Heart right ventricle (tissue), 16 donors: ENCODE measurements around the gene ITGAL. TPM values are rescaled to one million over a fixed set of nuclear protein-coding genes. Genes with fewer than 3 reads are reported as not detected.

Experiments
- ATAC-seq, 8 donors: fragments of 200-7000 bp; cut with Tn5 transposase; one replicate each; pipeline ENCODE4 v1.9.1; 2020; ENCODE audit warnings: mild to moderate bottlenecking in 8 of 8, moderate library complexity in 8 of 8, moderate number of reproducible peaks in 1 of 8
- DNase-seq, 2 donors: peaks; one replicate each; pipeline ENCODE4 v3.0.0-alpha.2; 2020
- H3K27ac ChIP-seq, 10 donors: fragments of 200-600 bp; sonication (generic) in 2 of 10; one replicate each; pipeline versions ENCODE4 v1.5.0 to v1.8.0; 2020 to 2022; ENCODE audit warnings: mild to moderate bottlenecking in 3 of 10
- H3K27me3 ChIP-seq, 7 donors: fragments of 200-600 bp; one replicate each; pipeline ENCODE4 v1.8.0; 2021 to 2022; ENCODE audit warnings: mild to moderate bottlenecking in 2 of 7
- H3K36me3 ChIP-seq, 9 donors: fragments of 200-600 bp; sonication (generic) in 1 of 9; one replicate each; pipeline versions ENCODE4 v1.5.0 to v1.8.0; 2020 to 2022; ENCODE audit warnings: mild to moderate bottlenecking in 2 of 9
- H3K4me1 ChIP-seq, 9 donors: fragments of 200-600 bp; sonication (generic) in 1 of 9; one replicate each; pipeline versions ENCODE4 v1.5.0 to v1.8.0; 2020 to 2022; ENCODE audit warnings: mild to moderate bottlenecking in 4 of 9
- H3K4me3 ChIP-seq, 10 donors: fragments of 200-600 bp; sonication (generic) in 2 of 10; one replicate each; pipeline versions ENCODE4 v1.5.0 to v1.8.0; 2020 to 2022; ENCODE audit warnings: mild to moderate bottlenecking in 7 of 10, moderate library complexity in 2 of 10
- H3K9me3 ChIP-seq, 11 donors: fragments of 200-600 bp in 10 of 11; sonication (generic) in 2 of 11; one replicate each; pipeline versions ENCODE4 v1.5.0 to v1.8.0; 2013 to 2022; ENCODE audit warnings: mild to moderate bottlenecking in 2 of 11, control low read depth in 1 of 11, moderate library complexity in 1 of 11
- CTCF ChIP-seq, 9 donors: fragments of 200-600 bp; sonication (generic) in 2 of 9; IDR thresholded peaks; one replicate each; pipeline versions ENCODE4 v1.5.0 to v1.8.0; 2021 to 2022; ENCODE audit warnings: antibody characterized with exemption in 9 of 9, mild to moderate bottlenecking in 5 of 9, moderate library complexity in 1 of 9
- WGBS, 2 donors: extraction: QIAGEN DNeasy Blood & Tissue Kit; methylation state at CpG; one replicate each; pipeline ENCODE4 v1.1.7; 2013; ENCODE audit warnings: inconsistent platforms in 1 of 2; 5-methylcytosine and 5-hydroxymethylcytosine counted together
- intact Hi-C, 10 donors: fragments of 100-400 bp; cut with DNase I; formaldehyde crosslinking; loops; one replicate each; pipeline versions ENCODE4 v1.11.1 to v1.14.2; 2022
- polyA plus RNA-seq, 2 donors: library from polyadenylated mRNA; stranded (reverse); fragments of 200-250 nt; gene quantifications; one replicate each; pipeline ENCODE4 v1.2.3, GENCODE V29; 2013
- total RNA-seq, 10 donors: library from RNA; stranded (reverse); fragmentation: NEBNext Ultra II Directional in 3 of 10; extraction: Animal tissue kit (Norgen Biotek cat#: 25700) in 3 of 10; gene quantifications; one replicate each; pipeline versions ENCODE4 v1.2.1 to v1.2.4, GENCODE V29; 2021 to 2023
- donor health status: Arrhythmogenic right ventricular cardiomyopathy.
- donor health status: ischemic (EF 13 %, LVEDD 7.1; RV severe dilation, severe dysfunction).
- donor health status: healthy with polysubstance abuse.
- donor health status: DM: no; HTN: yes; CAD: no.
- donor health status: DM: no; HTN: no; CAD: no.
- donor health status: ischemic (EF 25% LVEDD 6.9; RV normal size, moderate dysfunction).
- donor health status: ischemic (EF 25% LVEDD 5.7; RV mildly dilated, moderate dysfunction).
- donor health status: healthy.
- donor health status: DM: yes; HTN: yes; CAD: no.
- donor health status: Ischemic cardiomyopathy.
- donor health status: ischemic (EF 35%, LVEDD 5.7; RV mildly dilated, moderate dysfunction).
- donor health status: nonischemic (EF 11% LVEDD 7.7; RV severe dilation, severe dysfunction).
- donor health status: DM: yes; HTN: yes; CAD: no.
- donor health status: PGD.
- donor health status: ischemic (EF 29% LVEDD 5.4; RV normal size, mild dysfunction).
- donor health status: nonischemic (EF 23%, LVEDD 6.1; RV moderate dilation, normal function).

Gene ITGAL
- total and polyA plus RNA-seq, 12 donors = 0.52 to 18.2 (median 1.6) TPM

- peak in 2 of 8 donors; percentile 2 to 18 for ATAC-seq
- no peak for TF ChIP-seq CTCF (IDR thresholded peaks at IDR 0.05)
- peak overlapping the region; percentile 78 to 98 (median 96) for H3K27ac ChIP-seq
- no peaks in the 10 kb centered on the region for H3K9me3 ChIP-seq
- WGBS, 2 donors = 18 to 22% methylated on average over 29 of the region's 29 CpGs
- DNase-seq = no peak
- intact Hi-C loops = loop anchor here in 8 of 10 donors (2.0 to 10.0 kb wide), 9 partner anchors 23 to 469 kb away; partner anchors contain the start of genes ZNF785 (in 4 of the 8), ZNF688 (in 2 of the 8), ZNF764 (in 2 of the 8) and ALDOA (in 1 of the 8)
- peak overlapping the region; percentile 71 to 94 (median 80) for H3K4me3 ChIP-seq
- H3K36me3 ChIP-seq = peaks cover 0 to 34% (median 18%) of the 10 kb centered on the region in 9 donors
- H3K27me3 ChIP-seq = no peaks in the 10 kb centered on the region
- peaks cover 0 to 38% (median 26%) of the 10 kb centered on the region in 9 donors for H3K4me1 ChIP-seq
Measured at GRCh38 chr16:30533748-30534367, 61.3 kb downstream of the ITGAL start.

- peak within 1 kb of the TSS; percentile 78 to 98 (median 96) for H3K27ac ChIP-seq
- H3K4me3 ChIP-seq = peak within 1 kb of the TSS; percentile 71 to 94 (median 80)
- peak in 2 of 9 donors; percentile 3 to 26 for TF ChIP-seq CTCF (IDR thresholded peaks at IDR 0.05)
- H3K4me1 ChIP-seq = peaks cover 0 to 39% (median 30%) of the 10 kb centered on the region in 9 donors
- intact Hi-C loops = loop anchor here in 9 of 10 donors (1.0 to 10.0 kb wide), 10 partner anchors 22 to 470 kb away; partner anchors contain the start of genes ZNF764 (in 6 of the 9), ZNF785 (in 4 of the 9), ZNF688 (in 2 of the 9) and ALDOA (in 1 of the 9)
- DNase-seq = peak; percentile 94
- H3K36me3 ChIP-seq = peaks cover 0 to 34% (median 18%) of the 10 kb centered on the region in 9 donors
- H3K27me3 ChIP-seq = no peaks in the 10 kb centered on the region
- no peaks in the 10 kb centered on the region for H3K9me3 ChIP-seq
- peak; percentile 85 to 96 (median 94) for ATAC-seq
- WGBS, 2 donors = 1% methylated on average over 70 of the region's 70 CpGs
Measured at GRCh38 chr16:30534368-30535105, 62.0 kb downstream of the ITGAL start, which contains the start of gene ZNF747. ZNF747 (minus strand) TSS chr16:30534858; CDS start chr16:30534679, 179 bp downstream.

GRCh38 chr16:30535106-30535776 is 62.7 kb downstream of the ITGAL start:
- Histone ChIP-seq H3K4me3 (peak overlapping the region; percentile 71 to 94 (median 80)), H3K27me3 (no peaks in the 10 kb centered on the region), H3K4me1 (peaks cover 0 to 45% (median 31%) of the 10 kb centered on the region in 9 donors), H3K9me3 (no peaks in the 10 kb centered on the region), H3K27ac (peak overlapping the region; percentile 78 to 98 (median 96)), H3K36me3 (peaks cover 0 to 32% (median 18%) of the 10 kb centered on the region in 9 donors)
- ATAC-seq = peak in 3 of 8 donors; percentile 0 to 4 (median 0)
- 5 to 9% methylated on average over 18 of the region's 18 CpGs for WGBS, 2 donors
- intact Hi-C loops = loop anchor here in 9 of 10 donors (1.0 to 10.0 kb wide), 7 partner anchors 22 to 470 kb away; partner anchors contain the start of genes ZNF764 (in 6 of the 9), ZNF785 (in 3 of the 9), ALDOA (in 1 of the 9) and ZNF689 (in 1 of the 9)
- TF ChIP-seq CTCF (IDR thresholded peaks at IDR 0.05) = no peak
- no peak for DNase-seq
